Coronary artery (tissue), 2 donors: ENCODE results near the gene FAM219A.

Experiments used
- DNase-seq: peaks from one replicate; pipeline ENCODE4 v3.0.0-alpha.2; 2017; ENCODE audit warnings: low spot score
- H3K27ac ChIP-seq, 2 donors: fragments of 200-600 bp; sonication (generic); one replicate each; pipeline ENCODE4 v1.5.1; 2016 to 2019
- H3K4me3 ChIP-seq: fragments of 200-600 bp; sonication (generic); 2 replicates; pipeline ENCODE4 v1.5.1; 2016; ENCODE audit warnings: mild to moderate bottlenecking, moderate library complexity
- TF ChIP-seq, protein P1 (sequence below): fragments of 200-600 bp; sonication (generic); IDR thresholded peaks from one replicate; pipeline ENCODE4 v1.5.1; 2019; ENCODE audit warnings: antibody characterized with exemption

Gene FAM219A

DNA sequence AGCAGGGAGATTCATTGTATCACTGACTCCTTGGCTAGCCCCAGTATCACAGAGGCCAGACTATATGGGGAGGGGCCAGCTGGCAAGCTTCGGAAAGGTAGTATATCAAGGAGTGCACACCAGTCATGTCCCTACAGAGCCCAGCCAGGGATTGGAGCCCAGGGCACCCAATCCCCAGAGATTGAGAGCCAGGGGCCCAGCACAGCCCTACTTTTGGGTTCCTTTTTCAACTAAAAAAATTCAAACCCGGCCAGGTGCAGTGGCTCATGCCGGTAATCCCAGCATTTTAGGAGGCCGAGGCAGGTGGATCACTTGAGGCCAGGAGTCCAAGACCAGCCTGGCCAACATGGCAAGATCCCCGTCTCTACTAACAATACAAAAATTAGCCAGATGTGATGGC lies 76.3 kb downstream of the FAM219A start:
- H3K27ac ChIP-seq, result no peak overlapping the region
- peak; percentile 54 for DNase-seq
- TF ChIP-seq, protein P1, sequence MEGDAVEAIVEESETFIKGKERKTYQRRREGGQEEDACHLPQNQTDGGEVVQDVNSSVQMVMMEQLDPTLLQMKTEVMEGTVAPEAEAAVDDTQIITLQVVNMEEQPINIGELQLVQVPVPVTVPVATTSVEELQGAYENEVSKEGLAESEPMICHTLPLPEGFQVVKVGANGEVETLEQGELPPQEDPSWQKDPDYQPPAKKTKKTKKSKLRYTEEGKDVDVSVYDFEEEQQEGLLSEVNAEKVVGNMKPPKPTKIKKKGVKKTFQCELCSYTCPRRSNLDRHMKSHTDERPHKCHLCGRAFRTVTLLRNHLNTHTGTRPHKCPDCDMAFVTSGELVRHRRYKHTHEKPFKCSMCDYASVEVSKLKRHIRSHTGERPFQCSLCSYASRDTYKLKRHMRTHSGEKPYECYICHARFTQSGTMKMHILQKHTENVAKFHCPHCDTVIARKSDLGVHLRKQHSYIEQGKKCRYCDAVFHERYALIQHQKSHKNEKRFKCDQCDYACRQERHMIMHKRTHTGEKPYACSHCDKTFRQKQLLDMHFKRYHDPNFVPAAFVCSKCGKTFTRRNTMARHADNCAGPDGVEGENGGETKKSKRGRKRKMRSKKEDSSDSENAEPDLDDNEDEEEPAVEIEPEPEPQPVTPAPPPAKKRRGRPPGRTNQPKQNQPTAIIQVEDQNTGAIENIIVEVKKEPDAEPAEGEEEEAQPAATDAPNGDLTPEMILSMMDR, result no peak
- no peak overlapping the region for H3K4me3 ChIP-seq

DNA sequence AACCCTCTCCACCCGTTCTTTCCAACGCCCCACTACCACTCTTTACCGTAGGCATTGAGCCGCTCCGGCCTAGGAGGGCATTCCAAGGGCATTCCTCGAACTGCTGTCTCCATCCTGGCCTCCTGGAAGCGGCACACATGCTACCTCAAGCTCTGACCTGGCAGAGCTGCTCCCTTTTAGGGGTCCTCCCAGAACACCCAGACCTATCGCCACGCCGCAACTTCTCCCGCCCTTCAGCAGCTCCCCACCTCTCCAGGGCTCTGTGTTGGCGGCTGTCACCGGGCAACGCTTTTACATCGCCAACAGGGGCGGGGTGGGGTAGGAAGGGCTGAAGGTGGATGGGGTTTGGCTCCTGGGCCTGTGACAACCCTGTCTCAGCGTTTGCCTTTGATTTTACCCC lies 77.0 kb downstream of the FAM219A start:
- Histone ChIP-seq H3K4me3 (peak overlapping the region; percentile 82), H3K27ac (no peak overlapping the region)
- peak; percentile 69 for DNase-seq
- TF ChIP-seq, protein P1, result no peak

DNA sequence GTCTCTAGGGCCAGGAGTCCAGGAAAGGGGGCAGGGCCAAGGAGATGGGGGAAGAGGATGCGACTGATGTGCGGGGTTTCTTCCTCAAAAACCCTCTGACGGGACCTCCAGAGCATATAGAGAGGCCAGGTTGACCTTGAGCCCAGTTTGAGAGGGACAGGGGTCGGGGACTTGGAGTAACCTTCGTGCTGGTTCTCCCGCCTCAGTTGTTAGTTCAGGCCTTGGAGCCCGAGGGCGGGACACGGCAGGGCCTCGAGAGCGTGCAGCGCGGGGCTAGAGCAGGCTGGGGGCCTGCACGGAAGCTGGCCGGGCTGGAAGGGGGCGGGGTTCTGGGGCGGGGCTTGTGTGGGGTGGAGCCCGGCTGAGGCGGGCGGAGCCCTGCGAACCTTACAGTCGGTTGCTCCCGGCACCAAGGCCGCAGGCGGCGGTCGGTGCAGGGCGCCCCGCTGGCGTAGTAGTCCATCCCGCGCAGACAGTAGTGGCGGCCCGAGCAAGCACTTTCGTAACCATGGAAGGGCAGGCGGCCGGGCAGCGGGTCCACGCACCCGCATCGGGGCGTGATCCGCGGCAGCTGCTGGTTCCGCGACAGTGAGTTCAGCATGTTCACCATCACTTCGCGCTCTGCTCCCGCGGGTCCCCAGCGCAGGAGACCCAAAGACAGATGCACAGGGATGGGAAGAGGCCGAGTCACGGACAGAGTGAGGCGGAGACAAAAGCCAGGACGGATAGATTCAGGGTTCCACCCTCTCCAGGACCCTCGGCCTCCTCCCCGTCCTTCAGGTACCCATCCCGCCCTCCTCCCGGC lies 77.7 kb downstream of the FAM219A start:
- Histone ChIP-seq H3K27ac (peak overlapping the region in 1 of 2 donors; percentile 26), H3K4me3 (peak overlapping the region; percentile 82)
- peak; percentile 86 for DNase-seq
- TF ChIP-seq, protein P1, result no peak

DNA sequence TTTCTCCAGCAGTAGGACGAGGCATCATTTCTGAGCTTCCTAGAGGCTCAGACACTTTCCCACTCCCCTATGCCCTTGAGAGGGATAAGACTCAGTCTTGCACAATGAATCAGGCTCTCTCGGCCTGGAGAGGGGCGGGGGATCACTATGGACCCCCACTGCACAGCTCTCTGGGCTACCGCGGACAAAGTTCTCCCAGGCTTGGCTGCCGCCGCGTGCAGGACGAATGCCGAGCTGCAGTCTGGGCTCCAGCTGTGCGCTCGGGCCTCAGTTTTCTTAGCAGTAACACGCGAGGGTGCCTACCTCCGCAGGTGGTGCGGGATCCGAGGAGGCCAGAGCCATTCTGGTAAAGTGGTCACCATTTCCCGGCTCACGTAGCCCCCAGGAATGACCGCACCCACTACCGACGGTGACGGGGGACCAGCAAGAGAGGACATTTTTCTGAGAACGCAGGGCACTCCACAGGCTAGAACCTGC lies 78.3 kb downstream of the FAM219A start:
- Histone ChIP-seq H3K27ac (no peak overlapping the region), H3K4me3 (peak overlapping the region; percentile 82)
- TF ChIP-seq, protein P1, result no peak
- DNase-seq, result peak; percentile 72

DNA sequence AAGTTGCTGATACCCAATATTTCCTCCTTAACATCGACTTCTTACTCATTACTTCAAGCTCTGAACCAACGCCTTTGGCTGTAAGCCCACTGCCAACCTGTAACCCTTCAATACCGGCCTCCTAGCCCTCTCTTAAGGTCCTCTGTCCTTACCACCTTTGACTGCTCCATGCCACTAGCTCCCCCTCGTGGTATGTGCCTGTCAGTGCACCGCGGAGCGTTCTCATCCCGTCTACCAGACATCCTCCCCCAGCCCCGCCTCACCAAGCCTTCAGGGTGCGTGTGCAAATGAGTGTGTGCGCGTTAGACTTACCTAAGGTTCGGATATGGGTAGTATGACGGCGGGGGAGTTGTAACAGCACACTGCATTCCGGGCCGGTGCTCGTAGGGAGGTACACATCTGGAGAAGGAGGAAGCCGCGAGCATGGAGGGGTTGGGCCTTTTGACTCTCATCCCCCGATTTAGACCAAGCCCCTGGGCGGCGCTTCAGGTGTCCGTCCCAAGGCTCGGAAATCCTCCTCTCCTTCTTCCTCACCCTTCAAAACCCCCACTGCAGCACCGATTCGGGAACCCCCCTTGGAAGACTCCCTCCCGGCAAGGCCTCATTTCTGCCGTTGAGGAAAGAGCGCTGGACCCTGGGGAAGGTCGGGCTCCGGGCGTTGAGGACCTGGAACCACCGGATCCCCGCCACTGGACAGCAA lies 78.9 kb downstream of the FAM219A start:
- peak overlapping the region; percentile 82 for H3K4me3 ChIP-seq
- TF ChIP-seq, protein P1, result peak; percentile 96
- peak; percentile 87 for DNase-seq
- no peak overlapping the region for H3K27ac ChIP-seq

DNA sequence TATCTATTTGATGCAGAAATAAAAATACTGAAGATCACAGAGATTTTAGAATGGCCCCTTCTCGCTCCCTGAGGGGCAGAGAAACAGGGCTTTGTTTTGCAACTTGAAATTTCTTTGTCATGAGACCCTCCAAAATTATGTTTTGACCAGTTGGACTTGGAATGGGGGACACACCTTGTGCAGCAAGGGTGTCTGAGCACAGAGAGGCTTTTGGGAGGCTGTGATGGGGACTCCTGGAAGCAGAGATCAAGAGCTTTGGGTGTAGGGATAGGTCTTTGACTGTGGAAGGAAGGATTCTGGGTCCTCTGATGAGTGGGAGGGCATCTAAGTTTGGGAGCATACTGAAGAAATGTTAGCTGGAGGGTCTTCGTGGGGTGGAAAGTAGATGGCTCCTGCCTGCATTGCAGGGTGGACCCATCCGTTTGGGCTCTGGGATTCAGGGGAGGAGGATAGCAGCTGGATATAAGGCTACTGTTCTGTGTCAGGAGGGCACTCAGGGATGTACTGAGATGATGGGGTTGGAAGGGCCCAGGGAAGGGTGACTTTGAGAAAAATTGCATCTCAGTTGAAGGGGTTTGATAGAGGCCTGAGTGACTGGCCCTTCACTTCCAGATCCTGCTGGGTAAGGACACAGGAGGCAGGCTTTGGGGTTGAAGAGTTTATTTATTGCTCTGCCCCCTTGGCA lies 79.9 kb downstream of the FAM219A start:
- Histone ChIP-seq H3K4me3 (no peak overlapping the region), H3K27ac (no peak overlapping the region)
- DNase-seq, result peak; percentile 65
- TF ChIP-seq, protein P1, result no peak
